Activated naive CD8-positive, alpha-beta T cell treated with anti-CD3 and anti-CD28 coated beads for 36 hours (primary cell): ENCODE results near the gene HMCN2. TPM values are rescaled to one million over a fixed set of nuclear protein-coding genes. Genes with fewer than 3 reads are reported as not detected.
"Not testable (repeated sequence)": the region's sequence is repeated elsewhere in the genome, so short reads cannot be mapped to it uniquely, and the experiment has no call there.

Source experiments
- DNase-seq: peaks from one replicate; pipeline ENCODE4 v3.0.0; 2021
- H3K27ac Mint-ChIP-seq: one replicate; pipeline ENCODE4 v1.8.0; 2022; ENCODE audit warnings: mild to moderate bottlenecking, moderate library complexity, mixed read lengths
- H3K27me3 Mint-ChIP-seq: one replicate; pipeline ENCODE4 v1.8.0; 2022; ENCODE audit warnings: mild to moderate bottlenecking, mixed read lengths
- H3K36me3 Mint-ChIP-seq: one replicate; pipeline ENCODE4 v1.8.0; 2021; ENCODE audit warnings: mild to moderate bottlenecking, mixed read lengths
- H3K4me1 Mint-ChIP-seq: one replicate; pipeline ENCODE4 v1.8.0; 2021; ENCODE audit warnings: mixed read lengths
- H3K4me3 Mint-ChIP-seq: one replicate; pipeline ENCODE4 v1.8.0; 2022; ENCODE audit warnings: mild to moderate bottlenecking, moderate library complexity, mixed read lengths
- H3K9me3 Mint-ChIP-seq: one replicate; pipeline ENCODE4 v1.8.0; 2022; ENCODE audit warnings: mixed read lengths
- total RNA-seq, 2 experiments: library from RNA; stranded (reverse); gene quantifications; one replicate each; pipeline ENCODE4 v1.2.3, GENCODE V29; 2021

The HMCN2 gene
- total RNA-seq, 2 experiments from 2014 or later: not detected

- Mint-ChIP-seq H3K9me3 (no peaks in the 10 kb centered on the region), H3K4me3 (no peak overlapping the region), H3K27ac (no peak overlapping the region), H3K4me1 (no peaks in the 10 kb centered on the region), H3K36me3 (no peaks in the 10 kb centered on the region), H3K27me3 (peaks cover 5% of the 10 kb centered on the region)
- no peak for DNase-seq
Measured at GRCh38 chr9:130385257-130385656, 119.7 kb downstream of the HMCN2 start.

GRCh38 chr9:130387398-130387797 lies 121.8 kb downstream of the HMCN2 start:
- H3K36me3 Mint-ChIP-seq: no peaks in the 10 kb centered on the region
- DNase-seq: no peak
- no peaks in the 10 kb centered on the region for H3K27me3 Mint-ChIP-seq
- no peak overlapping the region for H3K27ac Mint-ChIP-seq
- no peaks in the 10 kb centered on the region for H3K4me1 Mint-ChIP-seq
- H3K4me3 Mint-ChIP-seq: no peak overlapping the region
- H3K9me3 Mint-ChIP-seq: no peaks in the 10 kb centered on the region

- Mint-ChIP-seq H3K27ac (no peak overlapping the region), H3K4me1 (no peaks in the 10 kb centered on the region), H3K36me3 (no peaks in the 10 kb centered on the region), H3K4me3 (no peak overlapping the region), H3K27me3 (no peaks in the 10 kb centered on the region), H3K9me3 (no peaks in the 10 kb centered on the region)
- DNase-seq: no peak
Measured at GRCh38 chr9:130387905-130388304, 122.3 kb downstream of the HMCN2 start.

GRCh38 chr9:130390390-130390789 lies 124.8 kb downstream of the HMCN2 start:
- no peaks in the 10 kb centered on the region for H3K9me3 Mint-ChIP-seq
- H3K4me1 Mint-ChIP-seq: no peaks in the 10 kb centered on the region
- no peak overlapping the region for H3K27ac Mint-ChIP-seq
- DNase-seq: no peak
- no peaks in the 10 kb centered on the region for H3K27me3 Mint-ChIP-seq
- no peak overlapping the region for H3K4me3 Mint-ChIP-seq
- H3K36me3 Mint-ChIP-seq: no peaks in the 10 kb centered on the region

GRCh38 chr9:130390986-130391385 lies 125.4 kb downstream of the HMCN2 start:
- Mint-ChIP-seq H3K27ac (no peak overlapping the region), H3K4me3 (no peak overlapping the region), H3K27me3 (no peaks in the 10 kb centered on the region), H3K9me3 (no peaks in the 10 kb centered on the region), H3K4me1 (no peaks in the 10 kb centered on the region), H3K36me3 (no peaks in the 10 kb centered on the region)
- no peak for DNase-seq

GRCh38 chr9:130391866-130392265 lies 126.3 kb downstream of the HMCN2 start:
- Mint-ChIP-seq H3K4me3 (no peak overlapping the region), H3K4me1 (no peaks in the 10 kb centered on the region), H3K9me3 (no peaks in the 10 kb centered on the region), H3K27me3 (no peaks in the 10 kb centered on the region), H3K36me3 (no peaks in the 10 kb centered on the region), H3K27ac (no peak overlapping the region)
- DNase-seq: no peak

GRCh38 chr9:130393681-130394071 lies 128.1 kb downstream of the HMCN2 start:
- H3K4me3 Mint-ChIP-seq: no peak overlapping the region
- H3K9me3 Mint-ChIP-seq: no peaks in the 10 kb centered on the region
- no peak overlapping the region for H3K27ac Mint-ChIP-seq
- no peak for DNase-seq
- H3K4me1 Mint-ChIP-seq: no peaks in the 10 kb centered on the region
- H3K36me3 Mint-ChIP-seq: no peaks in the 10 kb centered on the region
- H3K27me3 Mint-ChIP-seq: no peaks in the 10 kb centered on the region

- no peaks in the 10 kb centered on the region for H3K36me3 Mint-ChIP-seq
- no peaks in the 10 kb centered on the region for H3K27me3 Mint-ChIP-seq
- no peak overlapping the region for H3K4me3 Mint-ChIP-seq
- no peaks in the 10 kb centered on the region for H3K9me3 Mint-ChIP-seq
- no peak overlapping the region for H3K27ac Mint-ChIP-seq
- no peak for DNase-seq
- H3K4me1 Mint-ChIP-seq: no peaks in the 10 kb centered on the region
Measured at GRCh38 chr9:130394320-130394719, 128.8 kb downstream of the HMCN2 start.

GRCh38 chr9:130394814-130395470 lies 129.4 kb downstream of the HMCN2 start:
- Mint-ChIP-seq H3K9me3 (no peaks in the 10 kb centered on the region), H3K36me3 (no peaks in the 10 kb centered on the region), H3K27me3 (no peaks in the 10 kb centered on the region), H3K4me3 (no peak overlapping the region), H3K4me1 (no peaks in the 10 kb centered on the region), H3K27ac (no peak overlapping the region)
- no peak for DNase-seq

GRCh38 chr9:130395810-130396435 lies 130.4 kb downstream of the HMCN2 start:
- no peaks in the 10 kb centered on the region for H3K9me3 Mint-ChIP-seq
- H3K27ac Mint-ChIP-seq: no peak overlapping the region
- DNase-seq: no peak
- H3K27me3 Mint-ChIP-seq: no peaks in the 10 kb centered on the region
- H3K4me1 Mint-ChIP-seq: no peaks in the 10 kb centered on the region
- H3K4me3 Mint-ChIP-seq: no peak overlapping the region
- no peaks in the 10 kb centered on the region for H3K36me3 Mint-ChIP-seq

- Mint-ChIP-seq H3K4me3 (no peak overlapping the region), H3K36me3 (no peaks in the 10 kb centered on the region), H3K27ac (no peak overlapping the region), H3K4me1 (no peaks in the 10 kb centered on the region), H3K9me3 (no peaks in the 10 kb centered on the region), H3K27me3 (no peaks in the 10 kb centered on the region)
- DNase-seq: no peak
Measured at GRCh38 chr9:130396581-130396980, 131.0 kb downstream of the HMCN2 start.

GRCh38 chr9:130398487-130399240 lies 133.1 kb downstream of the HMCN2 start:
- Mint-ChIP-seq H3K27me3 (no peaks in the 10 kb centered on the region), H3K4me3 (no peak overlapping the region), H3K4me1 (no peaks in the 10 kb centered on the region), H3K36me3 (no peaks in the 10 kb centered on the region), H3K27ac (no peak overlapping the region), H3K9me3 (no peaks in the 10 kb centered on the region)
- DNase-seq: no peak

GRCh38 chr9:130399768-130400167 lies 134.2 kb downstream of the HMCN2 start:
- no peak for DNase-seq
- no peak overlapping the region for H3K4me3 Mint-ChIP-seq
- H3K9me3 Mint-ChIP-seq: no peaks in the 10 kb centered on the region
- H3K27ac Mint-ChIP-seq: no peak overlapping the region
- H3K27me3 Mint-ChIP-seq: no peaks in the 10 kb centered on the region
- no peaks in the 10 kb centered on the region for H3K36me3 Mint-ChIP-seq
- no peaks in the 10 kb centered on the region for H3K4me1 Mint-ChIP-seq

- no peak overlapping the region for H3K4me3 Mint-ChIP-seq
- no peaks in the 10 kb centered on the region for H3K9me3 Mint-ChIP-seq
- H3K27ac Mint-ChIP-seq: no peak overlapping the region
- H3K4me1 Mint-ChIP-seq: no peaks in the 10 kb centered on the region
- H3K36me3 Mint-ChIP-seq: no peaks in the 10 kb centered on the region
- H3K27me3 Mint-ChIP-seq: no peaks in the 10 kb centered on the region
- no peak for DNase-seq
Measured at GRCh38 chr9:130400870-130401269, 135.3 kb downstream of the HMCN2 start.

GRCh38 chr9:130401742-130402141 lies 136.2 kb downstream of the HMCN2 start:
- H3K36me3 Mint-ChIP-seq, H3K4me1 Mint-ChIP-seq, H3K27me3 Mint-ChIP-seq, H3K9me3 Mint-ChIP-seq, DNase-seq, H3K4me3 Mint-ChIP-seq, H3K27ac Mint-ChIP-seq: not testable (repeated sequence)

GRCh38 chr9:130402243-130402642 lies 136.7 kb downstream of the HMCN2 start:
- Mint-ChIP-seq H3K4me3 (no peak overlapping the region), H3K4me1 (no peaks in the 10 kb centered on the region)

More at GRCh38 chr9:130402243-130402642, 136.7 kb downstream of the HMCN2 start:
- no peak for DNase-seq
- Mint-ChIP-seq H3K36me3 (no peaks in the 10 kb centered on the region), H3K27me3 (no peaks in the 10 kb centered on the region), H3K27ac (no peak overlapping the region), H3K9me3 (no peaks in the 10 kb centered on the region)
